SKM-1 (cell line): ENCODE results near the gene PDE11A.
"Not testable (repeated sequence)": the region's sequence is repeated elsewhere in the genome, so short reads cannot be mapped to it uniquely, and the experiment has no call there.

Experiments used
- DNase-seq: peaks from one replicate; lab custom pipeline; 2025; ENCODE audit not compliant: unreplicated experiment; lab: John Stamatoyannopoulos, UW

The PDE11A gene

GRCh38 chr2:178074123-178075005, 1.8 kb upstream of the PDE11A start:
- DNase-seq, result no peak

- no peak for DNase-seq
Observed at GRCh38 chr2:178072000-178072382, 586 bp downstream of the PDE11A start.

- DNase-seq, result no peak
Observed at GRCh38 chr2:178070824-178071223, 1.8 kb downstream of the PDE11A start.

GRCh38 chr2:178069551-178069950, 3.0 kb downstream of the PDE11A start:
- no peak for DNase-seq

- DNase-seq, result no peak
Observed at GRCh38 chr2:178068823-178069454, 3.6 kb downstream of the PDE11A start.

GRCh38 chr2:178066890-178067669, 5.5 kb downstream of the PDE11A start:
- no peak for DNase-seq

- no peak for DNase-seq
Observed at GRCh38 chr2:178066324-178066723, 6.3 kb downstream of the PDE11A start.

GRCh38 chr2:178059681-178060080, 12.9 kb downstream of the PDE11A start:
- no peak for DNase-seq

GRCh38 chr2:178059111-178059510, 13.5 kb downstream of the PDE11A start:
- no peak for DNase-seq

- DNase-seq, result no peak
Observed at GRCh38 chr2:178057179-178057680, 15.3 kb downstream of the PDE11A start.

- no peak for DNase-seq
Observed at GRCh38 chr2:178056345-178056744, 16.2 kb downstream of the PDE11A start.

GRCh38 chr2:178051257-178051656, 21.3 kb downstream of the PDE11A start:
- DNase-seq, result not testable (repeated sequence)

GRCh38 chr2:178047391-178047790, 25.2 kb downstream of the PDE11A start:
- DNase-seq, result no peak

GRCh38 chr2:178044836-178045235, 27.7 kb downstream of the PDE11A start:
- DNase-seq, result no peak

GRCh38 chr2:178043266-178043665, 29.3 kb downstream of the PDE11A start:
- DNase-seq, result no peak

GRCh38 chr2:178033583-178033982, 39.0 kb downstream of the PDE11A start:
- DNase-seq, result not testable (repeated sequence)

GRCh38 chr2:178029342-178029741, 43.2 kb downstream of the PDE11A start:
- no peak for DNase-seq

GRCh38 chr2:178025551-178026185, 46.9 kb downstream of the PDE11A start:
- no peak for DNase-seq

GRCh38 chr2:178018141-178018540, 54.4 kb downstream of the PDE11A start:
- no peak for DNase-seq

- DNase-seq, result no peak
Observed at GRCh38 chr2:178016612-178017011, 56.0 kb downstream of the PDE11A start.

GRCh38 chr2:178012639-178013038, 59.9 kb downstream of the PDE11A start:
- DNase-seq, result no peak
